H1 (cell line): ENCODE data around the gene PLCB1. TPM values are rescaled to one million over a fixed set of nuclear protein-coding genes. Genes with fewer than 3 reads are reported as not detected.

Experiments used
- CTCF ChIA-PET: fragments of 300-600 bp; sonication (Branson Sonifier 250); formaldehyde crosslinking; loops from one replicate; lab custom pipeline; 2021; ENCODE audit not compliant: partially characterized antibody; lab: Charles Lee
- POLR2A ChIA-PET: fragments of 300-600 bp; sonication (Branson Sonifier 250); formaldehyde crosslinking; loops from one replicate; lab custom pipeline; 2021; ENCODE audit warnings: inconsistent platforms; ENCODE audit not compliant: partially characterized antibody; lab: Charles Lee
- DNase-seq, 2 experiments: peaks; one replicate each; pipeline versions ENCODE4 v3.0.0 to v3.0.0-alpha.2; 2010 to 2022; ENCODE audit warnings: low spot score in 2 of 2, low read depth in 1 of 2, mixed read lengths in 1 of 2
- FAIRE-seq: peaks from 2 replicates; lab custom pipeline; 2011; peaks lifted over from hg19 to GRCh38; lab: Jason Lieb, UNC
- H2AFZ ChIP-seq: 2 replicates; pipeline ENCODE4 v1.8.1; 2012; ENCODE audit warnings: low read length, inconsistent platforms
- H2AK5ac ChIP-seq: 2 replicates; pipeline ENCODE4 v1.6.1; 2013; ENCODE audit warnings: low read depth, low read length
- H2BK120ac ChIP-seq: replicated peaks from 2 replicates; pipeline ENCODE3; 2013; ENCODE audit warnings: low read depth, low read length, inconsistent platforms
- H2BK12ac ChIP-seq: 2 replicates; pipeline ENCODE4 v1.6.1; 2013; ENCODE audit warnings: low read depth, low read length
- H2BK15ac ChIP-seq: 2 replicates; pipeline ENCODE4 v1.6.1; 2013; ENCODE audit warnings: low read length
- H2BK20ac ChIP-seq: 2 replicates; pipeline ENCODE4 v1.6.1; 2013; ENCODE audit warnings: low read length
- H2BK5ac ChIP-seq: 2 replicates; pipeline ENCODE4 v1.6.1; 2013; ENCODE audit warnings: low read depth, low read length
- H3K14ac ChIP-seq: 2 replicates; pipeline ENCODE4 v1.6.1; 2013; ENCODE audit warnings: inconsistent platforms; ENCODE audit not compliant: insufficient read length
- H3K18ac ChIP-seq: 2 replicates; pipeline ENCODE4 v1.6.1; 2013; ENCODE audit warnings: low read length; ENCODE audit errors: extremely low read depth
- H3K23ac ChIP-seq: 2 replicates; pipeline ENCODE4 v1.6.1; 2013; ENCODE audit warnings: inconsistent platforms; ENCODE audit not compliant: insufficient read length
- H3K23me2 ChIP-seq: 2 replicates; pipeline ENCODE4 v1.6.1; 2013; ENCODE audit warnings: low read depth, low read length
- H3K27ac ChIP-seq: 2 replicates; pipeline ENCODE4 v1.6.1; 2011; ENCODE audit warnings: low read depth, low read length, inconsistent platforms
- H3K27me3 ChIP-seq, 4 experiments: replicated peaks in 1 of 4; 1 replicate in 1 of 4; 2 replicates in 3 of 4; pipeline versions ENCODE4 v1.6.1 to v1.8.1; 2011 to 2013; ENCODE audit warnings: low read length in 3 of 4, mild to moderate bottlenecking in 3 of 4, inconsistent platforms in 2 of 4, mixed read lengths in 2 of 4, moderate library complexity in 1 of 4; ENCODE audit not compliant: control insufficient read depth in 3 of 4, insufficient read depth in 3 of 4; ENCODE audit errors: extremely low read depth in 1 of 4
- H3K36me3 ChIP-seq, 4 experiments: 2 replicates each; pipeline versions ENCODE4 v1.6.1 to v1.8.1; 2011 to 2013; ENCODE audit warnings: mild to moderate bottlenecking in 4 of 4, low read length in 3 of 4, moderate library complexity in 2 of 4, control low read depth in 1 of 4, inconsistent platforms in 1 of 4; ENCODE audit not compliant: insufficient read depth in 4 of 4, control insufficient read depth in 2 of 4
- H3K4ac ChIP-seq: replicated peaks from 2 replicates; pipeline ENCODE3; 2013; ENCODE audit warnings: low read length, low read depth, mixed read lengths, inconsistent platforms; ENCODE audit not compliant: insufficient read length
- H3K4me1 ChIP-seq, 4 experiments: replicated peaks in 1 of 4; 1 replicate in 1 of 4; 2 replicates in 3 of 4; pipeline versions ENCODE4 v1.6.1 to v1.8.1; 2011 to 2013; ENCODE audit warnings: low read length in 3 of 4, inconsistent platforms in 2 of 4, mixed read lengths in 1 of 4; ENCODE audit not compliant: insufficient read depth in 4 of 4, control insufficient read depth in 3 of 4
- H3K4me2 ChIP-seq, 2 experiments: 2 replicates each; pipeline versions ENCODE4 v1.6.1 to v1.8.1; 2011 to 2013; ENCODE audit warnings: low read depth in 2 of 2, low read length in 2 of 2, control low read depth in 1 of 2, inconsistent platforms in 1 of 2, mild to moderate bottlenecking in 1 of 2; ENCODE audit not compliant: insufficient read depth in 1 of 2
- H3K4me3 ChIP-seq, 4 experiments: fragments of 200-600, 300-600 bp in 1 of 4; sonication (generic), shearing (Covaris generic), sonication (Bioruptor Twin) in 1 of 4; 2 replicates each; pipeline versions ENCODE4 v1.5.1 to v1.8.1; 2011 to 2016; ENCODE audit warnings: low read length in 4 of 4, low read depth in 3 of 4, control low read depth in 2 of 4, inconsistent platforms in 2 of 4, mild to moderate bottlenecking in 2 of 4, mixed read lengths in 1 of 4, moderate library complexity in 1 of 4; ENCODE audit not compliant: insufficient read depth in 2 of 4; ENCODE audit errors: extremely low read depth in 1 of 4
- H3K56ac ChIP-seq: replicated peaks from 2 replicates; pipeline ENCODE3; 2013; ENCODE audit warnings: low read depth, mild to moderate bottlenecking, mixed read lengths, low read length, inconsistent platforms; ENCODE audit not compliant: insufficient read length
- H3K79me1 ChIP-seq: 2 replicates; pipeline ENCODE4 v1.6.1; 2013; ENCODE audit warnings: low read depth, low read length, control low read depth
- H3K79me2 ChIP-seq, 2 experiments: 2 replicates each; pipeline versions ENCODE4 v1.6.1 to v1.8.1; 2012 to 2013; ENCODE audit warnings: low read length in 2 of 2, mild to moderate bottlenecking in 2 of 2, inconsistent platforms in 1 of 2; ENCODE audit not compliant: insufficient read depth in 2 of 2, control insufficient read depth in 1 of 2
- H3K9ac ChIP-seq, 4 experiments: replicated peaks in 1 of 4; 1 replicate in 1 of 4; 2 replicates in 3 of 4; pipeline versions ENCODE4 v1.6.1 to v1.8.1; 2011 to 2013; ENCODE audit warnings: low read depth in 3 of 4, low read length in 3 of 4, control low read depth in 2 of 4, mild to moderate bottlenecking in 2 of 4, moderate library complexity in 2 of 4, inconsistent platforms in 1 of 4; ENCODE audit errors: extremely low read depth in 1 of 4
- H3K9me3 ChIP-seq, 2 experiments: 2 replicates each; pipeline versions ENCODE4 v1.6.1 to v1.8.1; 2012 to 2013; ENCODE audit warnings: mild to moderate bottlenecking in 2 of 2, moderate library complexity in 2 of 2, control low read depth in 1 of 2, inconsistent platforms in 1 of 2, low read depth in 1 of 2, low read length in 1 of 2, mixed read lengths in 1 of 2; ENCODE audit not compliant: insufficient read depth in 2 of 2
- H4K20me1 ChIP-seq, 2 experiments: replicated peaks in 1 of 2; 2 replicates each; pipeline versions ENCODE3 to v1.8.1; 2011 to 2013; ENCODE audit warnings: inconsistent platforms in 2 of 2, low read length in 2 of 2, mild to moderate bottlenecking in 1 of 2; ENCODE audit not compliant: insufficient read depth in 2 of 2, control insufficient read depth in 1 of 2
- H4K5ac ChIP-seq: 2 replicates; pipeline ENCODE4 v1.6.1; 2013; ENCODE audit warnings: low read length, low read depth, mixed read lengths, inconsistent platforms; ENCODE audit not compliant: insufficient read length
- H4K8ac ChIP-seq: 2 replicates; pipeline ENCODE4 v1.8.0; 2013; ENCODE audit warnings: mild to moderate bottlenecking, moderate library complexity, low read length, inconsistent platforms; ENCODE audit not compliant: insufficient read depth; ENCODE audit errors: extremely low read depth
- H4K91ac ChIP-seq: replicated peaks from 2 replicates; pipeline ENCODE3; 2013; ENCODE audit warnings: low read length, mixed read lengths, inconsistent platforms; ENCODE audit not compliant: insufficient read length
- BRCA1 ChIP-seq: IDR thresholded peaks from 2 replicates; pipeline ENCODE4 v1.6.1; 2012; ENCODE audit warnings: low read depth, low read length, improper control_type of control experiment
- CBX5 ChIP-seq: fragments of 300-800, 300-1000 bp; sonication (generic); IDR thresholded peaks from 2 replicates; pipeline ENCODE4 v1.7.1; 2016; ENCODE audit warnings: antibody characterized with exemption, low read length, low read depth
- EP300 ChIP-seq, 2 experiments: IDR thresholded peaks; 1 replicate in 1 of 2; 2 replicates in 1 of 2; pipeline ENCODE4 v1.6.1; 2011 to 2012; ENCODE audit warnings: low read depth in 2 of 2, low read length in 2 of 2, mild to moderate bottlenecking in 2 of 2, borderline replicate concordance in 1 of 2, inconsistent platforms in 1 of 2, moderate library complexity in 1 of 2
- FOSL1 ChIP-seq: IDR thresholded peaks from 2 replicates; pipeline ENCODE4 v1.6.1; 2011; ENCODE audit warnings: mild to moderate bottlenecking, low read depth, low read length, moderate library complexity; ENCODE audit not compliant: insufficient read depth
- KDM4A ChIP-seq: IDR thresholded peaks from one replicate; pipeline ENCODE4 v1.7.1; 2012; ENCODE audit warnings: low read depth, mild to moderate bottlenecking, moderate library complexity, low read length, inconsistent platforms; ENCODE audit not compliant: severe bottlenecking
- MAFK ChIP-seq: IDR thresholded peaks from 2 replicates; pipeline ENCODE4 v1.6.1; 2012; ENCODE audit warnings: low read depth, mild to moderate bottlenecking, improper control_type of control experiment, low read length
- POLR2AphosphoS5 ChIP-seq: IDR thresholded peaks from 2 replicates; pipeline ENCODE4 v1.6.1; 2011; ENCODE audit warnings: low read depth, low read length
- POU5F1 ChIP-seq: IDR thresholded peaks from 2 replicates; pipeline ENCODE4 v1.6.1; 2011; ENCODE audit warnings: low read depth, mild to moderate bottlenecking, low read length, moderate library complexity
- SAP30 ChIP-seq: fragments of 300-600 bp; sonication (generic); IDR thresholded peaks from 2 replicates; pipeline ENCODE4 v1.7.1; 2012; ENCODE audit warnings: low read length, moderate library complexity, mild to moderate bottlenecking, inconsistent platforms; ENCODE audit not compliant: insufficient read depth, insufficient replicate concordance
- SIX5 ChIP-seq: IDR thresholded peaks from 2 replicates; pipeline ENCODE4 v1.6.1; 2011; ENCODE audit warnings: mild to moderate bottlenecking, low read depth, low read length
- SP2 ChIP-seq: IDR thresholded peaks from 2 replicates; pipeline ENCODE4 v1.6.1; 2012; ENCODE audit warnings: mild to moderate bottlenecking, low read length, inconsistent platforms
- YY1 ChIP-seq: IDR thresholded peaks from 2 replicates; pipeline ENCODE4 v1.6.1; 2011; ENCODE audit warnings: low read depth, mild to moderate bottlenecking, low read length
- WGBS, 2 experiments: shearing (Covaris generic) in 1 of 2; methylation state at CpG; one replicate each; pipeline versions ENCODE4 v1.1.6 to v1.1.7; 2013 to 2015; ENCODE audit warnings: low lambda C conversion rate in 2 of 2, mixed read lengths in 2 of 2, inconsistent platforms in 1 of 2, low coverage in 1 of 2, missing lambda C conversion rate in 1 of 2; ENCODE audit not compliant: insufficient replicate concordance in 2 of 2, insufficient coverage in 1 of 2, insufficient read length in 1 of 2; ENCODE audit errors: extremely low coverage in 1 of 2, missing lambda C conversion rate in 1 of 2; 5-methylcytosine and 5-hydroxymethylcytosine counted together
- polyA plus RNA-seq, 7 experiments: library from polyadenylated mRNA; depleted of rRNA in 3 of 7; stranded (reverse) in 5 of 7; unstranded in 2 of 7; fragments of >200 nt in 5 of 7; fragments of 200-250 nt in 2 of 7; gene quantifications; 1 replicate in 5 of 7; 2 replicates in 1 of 7; 4 replicates in 1 of 7; pipeline versions ENCODE4 v1.2.1 to v1.2.3, GENCODE V29; 2011 to 2013; ENCODE audit warnings: missing spikeins in 2 of 7, mixed read lengths in 2 of 7
- total RNA-seq: library from RNA; stranded (reverse); fragmentation: NEBNext Ultra II Directional; extraction: Animal tissue kit (Norgen Biotek cat#: 25700); gene quantifications from 2 replicates; pipeline ENCODE4 v1.2.1, GENCODE V29; 2021

Gene PLCB1
- total and polyA plus RNA-seq, 2 of the 8 experiments (the other 6 are each of a cell fraction or from before 2014, with no cell fraction given), result 2.6 to 9.1 TPM

GRCh38 chr20:8515810-8516435 is 383.9 kb downstream of the PLCB1 start:
- no peak overlapping the region for H3K23ac ChIP-seq
- CTCF ChIA-PET, result interaction anchor here (0.9 to 1.0 kb wide), 2 partner anchors 20 to 111 kb away, joined by 3 to 5 read pairs; no protein-coding TSS in a partner anchor
- H2AFZ ChIP-seq, result no peak overlapping the region
- no peaks in the 10 kb centered on the region for H4K20me1 ChIP-seq
- no peak overlapping the region for H3K27ac ChIP-seq
- no peak overlapping the region for H3K18ac ChIP-seq
- no peaks in the 10 kb centered on the region for H3K27me3 ChIP-seq
- H3K4ac ChIP-seq, result no peak overlapping the region
- no peaks in the 10 kb centered on the region for H3K36me3 ChIP-seq
- no peak overlapping the region for H3K4me3 ChIP-seq
- H2BK20ac ChIP-seq, result no peak overlapping the region
- DNase-seq, result no peak
- H3K9me3 ChIP-seq, result 0 out of 4 replicates have a peak, but pooled peaks cover 0 to 2% of the 10 kb centered on the region in 2 experiments
- H3K4me2 ChIP-seq, result no peak overlapping the region
- no peak overlapping the region for H2BK15ac ChIP-seq
- WGBS, 2 experiments, result 92% methylated on average over 4 of the region's 4 CpGs; no CpG with 5 or more reads in 1 of the 2 experiments
- no peak overlapping the region for H2BK12ac ChIP-seq
- FAIRE-seq, result no peak
- H3K79me2 ChIP-seq, result no peaks in the 10 kb centered on the region
- H2BK5ac ChIP-seq, result no peak overlapping the region
- H3K23me2 ChIP-seq, result no peaks in the 10 kb centered on the region
- H2AK5ac ChIP-seq, result no peak overlapping the region
- H4K5ac ChIP-seq, result no peak overlapping the region
- no peaks in the 10 kb centered on the region for H3K79me1 ChIP-seq
- H3K4me1 ChIP-seq, result peaks cover 0 to 6% (median 2%) of the 10 kb centered on the region in 4 experiments; a peak in 2 of 7 replicates
- no peak overlapping the region for H2BK120ac ChIP-seq
- no peak overlapping the region for H3K14ac ChIP-seq
- H3K9ac ChIP-seq, result no peak overlapping the region
- no peak overlapping the region for H4K8ac ChIP-seq
- no peak overlapping the region for H4K91ac ChIP-seq
- POLR2A ChIA-PET, result no interaction called here
- no peak overlapping the region for H3K56ac ChIP-seq
- TF ChIP-seq CBX5 (no peak), POLR2AphosphoS5 (no peak), SP2 (no peak), KDM4A (no peak), POU5F1 (no peak), YY1 (no peak), MAFK (no peak), BRCA1 (no peak), FOSL1 (no peak), SIX5 (no peak), SAP30 (no peak), EP300 (IDR thresholded peaks at IDR 0.05; ENCODE audit: borderline replicate concordance in 1 of 2, low read depth in 2 of 2, low read length in 2 of 2) (no peak)
